ENCODE results near the gene CYB5B.

The CYB5B gene

DNA sequence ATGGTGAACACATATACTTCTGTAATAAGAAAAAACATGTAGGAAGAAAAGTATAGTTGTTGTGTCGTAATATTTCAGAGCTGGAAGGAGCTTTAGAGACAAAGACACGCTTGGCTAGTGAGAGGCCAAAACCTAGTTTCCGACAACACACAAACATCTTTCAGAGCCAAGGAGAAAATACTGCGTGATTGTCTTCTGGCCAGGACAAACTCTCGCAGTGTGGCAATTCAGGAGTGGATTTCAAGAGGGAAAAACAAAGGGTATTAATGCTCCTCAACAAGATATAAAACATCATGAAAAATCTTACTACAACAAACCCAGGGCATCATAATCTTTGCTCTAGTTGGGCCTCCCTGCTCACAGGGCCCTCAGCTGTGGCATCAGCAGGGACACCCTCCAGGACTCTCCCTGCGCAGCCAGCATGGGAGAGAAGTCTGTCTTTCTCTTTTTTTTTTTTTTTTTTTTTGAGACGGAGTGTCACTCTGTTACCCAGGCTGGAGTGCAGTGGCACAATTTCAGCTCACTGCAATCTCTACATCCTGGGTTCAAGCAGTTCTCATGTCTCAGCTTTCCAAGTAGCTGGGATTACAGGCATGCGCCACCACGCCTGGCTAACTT, 66.4 kb downstream of the CYB5B start:
- no peak for DNase-seq

DNA sequence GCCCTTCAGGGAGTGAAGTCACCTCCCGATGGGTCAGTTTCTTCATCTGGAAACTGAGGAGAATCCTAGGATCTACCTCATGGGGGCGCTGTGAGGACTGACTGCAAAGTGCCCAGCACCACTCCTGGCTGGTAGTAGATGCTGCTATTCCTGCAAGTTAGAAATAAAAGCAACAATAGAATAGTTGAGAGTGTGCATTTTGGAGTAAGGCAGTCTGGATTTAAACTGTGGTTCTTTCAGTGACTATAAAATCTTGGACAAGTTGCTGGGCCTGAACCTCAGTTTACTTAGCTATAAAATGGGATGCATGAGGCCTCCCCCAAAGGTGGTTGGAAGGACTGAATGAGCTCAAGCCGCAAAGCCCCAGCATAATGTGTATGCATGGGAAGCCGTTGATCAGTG, 70.6 kb downstream of the CYB5B start:
- no peak for DNase-seq

DNA sequence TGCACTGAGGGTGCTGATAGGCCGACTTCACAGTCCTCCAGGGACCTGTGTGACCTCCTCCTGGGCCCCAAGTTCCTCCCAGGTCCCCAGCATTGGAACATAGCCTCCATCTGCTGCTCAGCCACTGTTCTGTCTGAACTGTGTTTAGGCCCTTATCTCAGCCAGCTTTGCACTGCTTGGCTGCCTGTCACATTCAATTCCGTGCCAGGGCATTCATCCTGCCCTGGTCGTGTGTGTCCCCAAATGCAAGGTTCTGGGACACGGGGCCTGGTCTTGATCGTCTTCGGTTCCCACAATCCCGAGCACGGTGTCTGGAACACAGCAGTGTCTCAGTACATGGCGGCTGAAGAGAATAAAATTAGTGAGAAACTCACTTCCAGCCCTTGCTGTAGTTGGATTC, 71.4 kb downstream of the CYB5B start:
- DNase-seq = no peak

DNA sequence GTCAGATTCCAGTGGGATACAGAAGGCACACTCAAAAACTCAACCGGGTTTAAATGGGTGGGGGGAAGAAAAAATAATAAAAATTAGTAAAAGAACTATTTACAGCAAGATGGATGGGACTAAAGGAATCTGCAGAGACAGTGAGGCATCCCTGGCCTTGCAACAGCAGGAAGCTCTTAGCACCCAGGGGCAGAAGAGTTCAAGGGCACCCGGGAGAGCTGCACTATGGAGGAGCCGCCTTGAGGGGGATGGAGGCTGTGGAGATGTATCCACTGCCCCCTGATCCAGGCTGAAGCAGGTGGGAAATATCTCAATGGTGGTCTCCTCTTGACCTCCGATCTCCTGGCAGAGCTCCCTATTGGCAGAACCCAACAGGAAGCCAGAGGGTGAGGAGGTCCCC, 72.0 kb downstream of the CYB5B start:
- no peak for DNase-seq

DNA sequence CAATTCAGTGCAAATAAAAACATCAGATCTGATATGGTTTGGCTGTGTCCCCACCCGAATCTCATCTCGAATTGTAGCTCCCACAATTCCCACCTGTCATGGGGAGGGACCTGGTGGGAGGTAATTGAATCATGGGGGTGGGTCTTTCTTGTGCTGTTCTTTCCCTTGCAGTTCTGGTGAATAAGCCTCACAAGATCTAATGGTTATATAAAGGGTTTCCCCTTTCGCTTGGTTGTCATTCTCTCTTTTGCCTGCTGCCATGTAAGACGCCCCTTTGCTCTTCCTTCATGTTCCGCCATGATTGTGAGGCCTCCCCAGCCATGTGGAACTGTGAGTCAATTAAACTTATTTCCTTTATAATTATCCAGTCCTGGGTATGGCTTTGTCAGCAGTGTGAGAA, 72.5 kb downstream of the CYB5B start:
- no peak for DNase-seq

DNA sequence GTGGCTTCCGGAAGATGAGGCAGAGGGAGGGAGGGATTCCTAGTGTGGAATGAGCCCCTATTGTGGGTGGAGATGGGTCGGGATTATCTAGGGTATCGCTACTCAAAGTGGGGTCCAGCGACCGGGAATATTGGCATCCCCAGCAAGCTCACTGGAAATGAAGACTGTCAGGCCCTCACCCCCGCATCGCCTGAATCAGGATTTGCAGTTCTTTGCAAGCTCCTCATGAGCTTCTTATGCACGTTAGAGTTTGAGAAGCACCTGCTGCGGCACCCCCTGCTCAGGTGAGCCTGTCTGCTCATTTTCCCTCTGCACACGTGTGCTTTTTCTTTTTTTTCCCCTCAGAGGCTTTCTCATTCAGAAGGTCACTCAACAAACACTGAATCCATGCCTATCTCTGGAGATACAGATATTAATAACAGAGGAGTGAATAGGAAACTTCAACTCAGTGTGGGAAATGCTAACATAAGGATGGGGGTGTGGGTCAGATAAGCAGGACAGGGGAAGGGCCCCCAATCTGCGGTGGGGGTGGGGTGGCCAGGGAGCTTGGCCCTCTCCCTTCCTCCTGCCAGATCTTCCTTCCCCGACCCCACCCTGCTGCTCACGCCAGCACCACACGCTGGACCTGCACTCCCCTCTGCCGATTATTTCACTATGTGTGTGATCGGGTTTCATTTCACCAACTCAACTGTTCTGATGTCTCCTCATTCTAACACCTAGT, 73.6 kb downstream of the CYB5B start:
- no peak for DNase-seq

DNA sequence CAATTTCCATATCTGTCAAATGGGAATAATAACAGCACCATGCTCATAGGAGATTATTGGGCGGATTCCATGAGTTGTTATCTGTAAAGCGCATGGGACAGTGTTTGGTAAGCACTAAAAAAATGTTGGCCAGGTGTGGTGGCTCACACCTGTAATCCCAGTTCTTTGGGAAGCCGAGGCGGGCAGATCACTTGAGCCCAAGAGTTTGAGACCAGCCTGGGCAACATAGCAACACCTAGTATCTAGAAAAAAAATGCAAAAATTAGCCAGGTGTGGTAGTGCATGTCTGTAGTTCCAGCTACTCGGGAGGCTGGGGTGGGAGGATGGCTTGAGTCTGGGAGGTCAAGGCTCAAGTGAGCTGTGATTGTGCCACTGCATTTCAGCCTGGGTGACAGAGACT, 74.5 kb downstream of the CYB5B start:
- DNase-seq = no peak

DNA sequence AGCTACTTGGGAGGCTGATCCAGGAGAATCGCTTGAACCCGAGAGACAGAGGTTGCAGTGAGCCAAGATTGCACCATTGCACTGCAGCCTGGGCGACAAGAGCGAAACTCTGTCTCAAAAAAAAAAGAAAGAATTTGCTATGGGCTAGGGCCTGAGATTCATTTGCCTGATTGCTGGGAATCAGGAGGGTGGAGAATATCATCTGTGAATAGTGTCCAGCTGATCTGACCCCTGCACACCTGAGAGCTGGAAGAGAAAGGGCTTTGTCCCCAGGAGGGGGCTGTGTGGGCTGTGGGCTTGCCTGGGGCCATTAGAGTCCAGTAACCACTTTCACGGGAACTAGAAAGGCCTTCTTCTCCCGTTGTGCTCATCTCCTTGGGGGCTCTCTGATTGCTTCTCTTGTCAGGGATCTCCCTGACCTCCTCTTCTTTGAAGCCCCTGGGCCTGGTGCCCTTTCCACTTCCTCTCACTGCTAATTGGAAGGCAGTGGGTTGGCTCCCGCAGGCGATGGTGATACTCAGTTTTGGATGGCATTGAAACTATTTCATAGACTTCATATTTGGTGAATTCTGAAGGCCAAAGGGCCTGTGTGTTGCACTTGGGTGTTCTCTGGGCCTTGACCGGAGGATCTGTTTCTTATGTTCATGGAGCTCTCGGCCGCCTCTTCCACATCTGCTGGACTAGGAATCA, 75.3 kb downstream of the CYB5B start:
- DNase-seq = no peak

DNA sequence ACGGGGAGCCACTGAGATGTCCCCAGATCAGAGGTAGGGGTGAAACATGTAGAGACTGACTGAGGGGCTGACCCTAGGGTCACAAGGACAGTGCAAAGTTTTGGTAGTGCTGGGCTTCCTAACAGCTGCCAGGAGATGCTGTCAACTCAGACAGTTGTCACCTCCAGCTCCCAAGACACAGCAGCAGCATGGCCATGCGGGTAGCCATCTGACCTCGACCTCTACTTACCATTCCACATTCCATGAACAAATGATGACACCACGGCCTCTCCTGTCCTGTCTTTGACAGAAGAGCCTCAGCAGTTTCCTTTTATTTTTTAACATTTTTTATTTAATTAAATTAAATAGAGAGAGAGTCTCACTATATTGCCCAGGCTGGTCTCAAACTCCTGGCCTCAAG, 76.1 kb downstream of the CYB5B start:
- DNase-seq = no peak

DNA sequence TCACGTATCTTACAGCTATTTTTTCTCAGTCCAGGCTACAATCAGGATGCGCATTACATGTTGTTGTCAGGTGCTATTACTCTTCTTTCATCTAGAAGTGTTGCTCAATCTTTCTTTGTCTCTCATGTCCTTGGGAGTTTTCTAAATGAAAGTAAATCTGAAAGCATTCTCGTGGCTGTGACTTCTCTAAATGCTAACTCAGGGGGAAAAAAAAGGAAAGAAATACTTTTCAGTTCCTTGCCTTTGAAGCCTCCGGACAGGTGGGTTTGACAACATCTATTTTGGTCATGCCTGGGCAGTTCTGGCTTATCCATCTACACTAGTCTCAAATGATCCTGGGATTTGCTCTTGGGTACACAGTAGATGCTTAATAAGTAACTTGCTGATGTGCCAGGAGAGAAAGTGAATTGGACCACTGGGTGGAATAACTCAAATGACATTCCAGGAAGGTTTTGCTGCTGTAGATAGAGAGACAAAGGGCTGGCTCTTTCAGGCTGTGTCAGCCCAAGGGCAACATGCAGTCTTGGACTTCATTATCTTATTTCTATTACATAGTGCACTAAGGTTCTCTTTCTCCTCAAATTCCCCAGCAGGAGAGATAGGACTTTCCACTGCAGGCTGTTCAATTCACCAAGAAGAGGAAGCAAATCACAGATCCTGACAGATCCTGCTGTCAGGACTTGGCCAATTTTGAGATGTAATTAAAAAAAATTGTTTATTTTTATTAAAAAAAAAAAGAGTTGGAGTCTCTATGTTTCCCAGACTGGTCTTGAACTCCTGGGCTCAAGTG, 77.7 kb downstream of the CYB5B start:
- no peak for DNase-seq

DNA sequence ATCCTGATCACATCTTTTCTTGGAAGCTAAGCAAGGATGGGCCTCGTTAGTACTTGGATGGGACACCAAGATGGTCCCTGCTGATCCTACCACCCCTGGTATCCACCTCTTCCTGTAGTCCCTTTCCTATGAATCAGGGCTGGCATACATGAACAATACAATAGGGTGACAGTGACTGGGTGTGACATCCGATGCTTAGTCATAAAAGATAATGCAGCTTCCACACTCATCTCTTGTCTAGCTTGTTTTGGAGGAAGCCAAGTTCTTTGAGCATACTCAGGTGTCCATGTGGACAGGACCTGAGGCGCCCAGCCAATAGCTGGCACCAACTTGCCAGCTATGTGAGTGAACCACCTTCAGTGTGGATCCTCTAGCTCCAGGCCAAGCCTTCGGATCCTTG, 78.8 kb downstream of the CYB5B start:
- no peak for DNase-seq

DNA sequence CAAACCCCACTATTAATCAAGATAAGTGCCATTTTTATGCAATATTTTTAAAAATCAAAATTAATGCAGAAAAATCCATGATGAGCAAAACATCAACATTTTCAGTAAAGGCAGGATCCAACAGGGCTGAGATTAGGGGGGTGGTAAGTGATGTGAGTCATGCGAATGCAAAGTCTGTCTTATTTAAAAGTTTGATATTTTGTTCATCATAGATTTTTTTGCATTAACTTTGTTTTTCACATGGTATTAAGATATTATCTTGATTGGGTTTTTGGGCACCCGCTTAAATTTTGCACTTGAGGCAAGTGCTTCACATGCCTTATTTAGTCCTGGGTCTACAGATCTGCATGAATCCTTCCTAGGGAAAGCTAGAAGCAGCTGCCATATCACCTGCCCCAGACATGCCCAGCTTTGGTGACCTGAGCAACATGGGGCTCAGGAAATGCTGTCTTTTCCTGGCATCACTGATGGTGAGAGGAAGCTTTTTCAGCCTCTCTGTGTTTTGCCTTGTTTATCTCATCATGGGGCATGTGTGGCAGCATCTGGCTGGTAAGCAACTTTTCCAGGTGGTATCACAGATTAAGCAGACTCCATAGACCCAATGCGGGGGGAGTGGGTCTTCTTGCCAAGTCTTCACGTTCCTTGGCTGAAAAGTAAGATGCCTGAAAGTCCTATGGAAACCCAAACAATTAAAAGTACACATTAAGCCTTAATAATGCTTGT, 83.8 kb downstream of the CYB5B start:
- no peak for DNase-seq

DNA sequence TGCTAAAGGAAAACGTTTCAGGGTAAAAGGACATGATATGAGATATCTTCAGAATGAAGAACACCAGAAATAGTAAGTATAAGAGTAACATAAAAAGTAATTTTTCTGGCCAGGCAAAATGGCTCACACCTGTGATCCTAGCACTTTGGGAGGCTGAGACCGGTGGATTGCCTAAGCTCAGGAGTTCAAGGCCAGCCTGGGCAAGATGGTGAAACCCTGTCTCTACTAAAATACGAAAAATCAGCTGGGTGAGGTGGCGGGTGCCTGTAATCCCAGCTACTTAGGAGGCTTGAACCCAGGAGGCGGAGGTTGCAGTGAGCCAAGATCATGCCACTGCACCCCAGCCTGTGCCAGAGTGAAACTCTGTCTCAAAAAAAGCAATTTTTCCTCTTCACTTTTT, 84.7 kb downstream of the CYB5B start:
- no peak for DNase-seq

DNA sequence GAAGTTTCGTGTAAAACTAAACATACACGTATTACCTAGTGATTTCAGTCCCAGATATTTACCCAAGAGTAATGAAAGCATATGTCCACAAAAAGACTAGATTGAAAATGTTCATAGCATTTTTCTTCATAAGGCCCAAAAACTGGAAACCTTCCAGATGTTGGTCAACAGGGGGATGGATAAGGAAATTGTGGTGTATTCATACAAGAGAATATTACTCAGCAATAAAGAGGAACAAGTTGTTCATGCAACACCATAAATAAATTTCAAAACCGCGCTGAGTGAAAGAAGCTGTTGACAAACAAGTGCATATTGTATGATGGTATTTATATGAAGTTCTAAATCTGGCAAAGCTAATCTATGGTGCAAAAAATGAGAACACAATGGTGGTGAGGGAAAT, 87.2 kb downstream of the CYB5B start:
- no peak for DNase-seq

DNA sequence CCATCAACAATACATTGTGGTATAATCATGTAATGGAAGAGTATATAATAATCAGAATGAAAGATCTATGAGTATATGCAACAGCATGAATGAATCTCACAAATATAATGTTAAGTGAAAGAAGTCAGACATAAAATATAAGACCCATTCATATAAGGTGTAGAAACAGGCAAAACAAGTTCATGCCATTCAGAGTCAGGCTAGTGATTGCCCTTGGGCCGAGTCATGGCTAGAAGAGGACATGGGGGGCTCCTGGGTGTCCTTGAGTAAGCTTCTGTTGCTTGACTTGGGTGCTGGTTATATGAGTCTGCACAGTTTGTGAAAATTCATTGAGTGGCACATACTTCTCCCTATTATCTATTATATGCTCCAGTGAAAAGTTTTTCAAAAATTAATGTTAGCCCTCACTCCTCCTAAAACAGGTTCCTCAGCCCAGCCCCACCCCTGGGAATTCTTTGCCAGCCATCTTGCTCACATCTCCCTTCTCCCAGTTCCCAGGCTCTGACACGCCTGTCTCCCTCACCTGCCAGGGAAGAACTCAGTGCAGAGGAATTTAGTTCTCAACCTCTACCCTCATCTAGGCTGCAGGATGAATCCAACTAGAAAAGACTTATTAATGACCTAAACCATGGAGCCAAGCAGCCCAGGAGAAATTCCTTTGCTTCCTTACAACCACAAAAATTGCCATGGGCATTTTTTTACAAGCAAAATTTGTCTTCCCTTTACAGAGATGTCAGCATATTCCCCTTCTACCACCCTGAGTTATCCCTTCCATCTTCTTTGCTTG, 89.0 kb downstream of the CYB5B start:
- DNase-seq = no peak

DNA sequence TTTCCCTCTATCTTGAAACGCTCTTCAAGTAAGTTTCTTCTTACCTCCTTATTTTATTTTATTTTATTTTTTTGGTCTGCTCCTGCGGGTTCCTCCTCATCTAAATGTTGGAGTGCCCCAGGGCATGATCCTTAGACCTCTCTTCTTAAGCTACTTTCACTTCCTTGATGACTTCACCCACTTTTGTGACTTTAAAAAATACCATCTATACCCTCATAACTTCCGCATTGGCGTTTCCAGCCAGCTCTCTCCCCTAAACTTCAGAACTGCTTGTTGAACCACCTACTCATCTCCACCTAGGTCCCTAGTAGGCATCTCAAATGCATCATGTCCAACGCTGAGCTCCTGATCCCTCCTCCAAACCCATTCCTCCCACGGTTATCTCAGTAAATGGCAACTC, 89.9 kb downstream of the CYB5B start:
- no peak for DNase-seq

Measured in amniotic stem cell (primary cell).